ENCODE data around the gene MGMT.

DNA sequence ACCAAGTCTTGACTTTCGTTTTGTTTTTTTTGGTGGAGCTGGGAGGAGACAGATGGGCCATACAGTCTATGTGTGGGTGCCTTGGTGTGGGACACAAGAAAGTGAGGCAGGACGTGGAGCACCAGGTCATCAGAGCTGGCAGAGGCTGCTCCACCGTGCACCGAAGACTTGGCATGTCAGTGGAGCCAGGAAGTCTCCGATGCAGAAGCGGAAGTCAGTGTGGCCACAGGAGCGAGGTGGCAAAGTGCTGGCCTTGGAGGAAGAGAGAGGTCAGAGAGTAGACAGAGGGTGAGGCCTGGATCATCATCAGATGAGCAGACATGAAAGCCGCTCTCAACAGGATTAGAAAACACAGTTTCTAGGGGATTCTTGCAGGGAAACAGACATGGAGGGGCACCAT, 116.8 kb downstream of the MGMT start:
- TF ChIP-seq CTCF (conservative IDR thresholded peaks at IDR 0.05 in 1 of 2, IDR thresholded peaks at IDR 0.05 in 1 of 2; ENCODE audit: low read depth in 1 of 2, low read length in 2 of 2): no peak
- no peak for TF ChIP-seq EZH2 (IDR thresholded peaks at IDR 0.05; ENCODE audit: low read length, missing control alignments)

Data from fibroblast of lung (primary cell).